Activated naive CD4-positive, alpha-beta T cell treated with anti-CD3 and anti-CD28 coated beads, Interleukin-2, amount 50 U/mL, for 24 hours (primary cell): ENCODE data around the gene CIBAR2.

Experiments used
- H3K27ac Mint-ChIP-seq: one replicate; pipeline ENCODE4 v1.8.0; 2021; ENCODE audit warnings: mild to moderate bottlenecking, mixed read lengths
- H3K27me3 Mint-ChIP-seq: one replicate; pipeline ENCODE4 v1.8.0; 2021; ENCODE audit warnings: mixed read lengths
- H3K36me3 Mint-ChIP-seq: one replicate; pipeline ENCODE4 v1.8.0; 2021; ENCODE audit warnings: mixed read lengths
- H3K4me1 Mint-ChIP-seq: one replicate; pipeline ENCODE4 v1.8.0; 2021; ENCODE audit warnings: mixed read lengths
- H3K4me3 Mint-ChIP-seq: one replicate; pipeline ENCODE4 v1.8.0; 2021; ENCODE audit warnings: mild to moderate bottlenecking, mixed read lengths
- H3K9me3 Mint-ChIP-seq: one replicate; pipeline ENCODE4 v1.8.0; 2021; ENCODE audit warnings: mixed read lengths

Gene CIBAR2

GRCh38 chr16:85137323-85138072, 25.2 kb upstream of the CIBAR2 start:
- Mint-ChIP-seq H3K27me3 (peaks cover 25% of the 10 kb centered on the region), H3K36me3 (no peaks in the 10 kb centered on the region), H3K4me1 (peaks cover 8% of the 10 kb centered on the region), H3K4me3 (peak overlapping the region; percentile 57), H3K9me3 (no peaks in the 10 kb centered on the region), H3K27ac (no peak overlapping the region)

- H3K4me1 Mint-ChIP-seq: peaks cover 8% of the 10 kb centered on the region
- H3K9me3 Mint-ChIP-seq: no peaks in the 10 kb centered on the region
- H3K36me3 Mint-ChIP-seq: no peaks in the 10 kb centered on the region
- H3K4me3 Mint-ChIP-seq: no peak overlapping the region
- H3K27me3 Mint-ChIP-seq: peaks cover 25% of the 10 kb centered on the region
- no peak overlapping the region for H3K27ac Mint-ChIP-seq
Measured at GRCh38 chr16:85136702-85137322, 24.5 kb upstream of the CIBAR2 start.

GRCh38 chr16:85136213-85136701, 24.0 kb upstream of the CIBAR2 start:
- H3K27ac Mint-ChIP-seq: no peak overlapping the region
- H3K4me3 Mint-ChIP-seq: no peak overlapping the region
- peaks cover 8% of the 10 kb centered on the region for H3K4me1 Mint-ChIP-seq
- peaks cover 25% of the 10 kb centered on the region for H3K27me3 Mint-ChIP-seq
- H3K36me3 Mint-ChIP-seq: no peaks in the 10 kb centered on the region
- H3K9me3 Mint-ChIP-seq: no peaks in the 10 kb centered on the region

GRCh38 chr16:85134789-85135142, 22.5 kb upstream of the CIBAR2 start:
- no peak overlapping the region for H3K4me3 Mint-ChIP-seq
- H3K9me3 Mint-ChIP-seq: no peaks in the 10 kb centered on the region
- H3K27me3 Mint-ChIP-seq: peaks cover 24% of the 10 kb centered on the region

GRCh38 chr16:85134076-85134788, 22.0 kb upstream of the CIBAR2 start:
- no peak overlapping the region for H3K4me3 Mint-ChIP-seq

More at GRCh38 chr16:85134789-85135142, 22.5 kb upstream of the CIBAR2 start:
- Mint-ChIP-seq H3K4me1 (peaks cover 8% of the 10 kb centered on the region), H3K27ac (no peak overlapping the region), H3K36me3 (no peaks in the 10 kb centered on the region)

GRCh38 chr16:85133290-85133599, 21.0 kb upstream of the CIBAR2 start:
- Mint-ChIP-seq H3K4me1 (peaks cover 6% of the 10 kb centered on the region), H3K27ac (no peak overlapping the region), H3K4me3 (no peak overlapping the region), H3K9me3 (no peaks in the 10 kb centered on the region), H3K36me3 (no peaks in the 10 kb centered on the region), H3K27me3 (peaks cover 10% of the 10 kb centered on the region)

More at GRCh38 chr16:85134076-85134788, 22.0 kb upstream of the CIBAR2 start:
- H3K27ac Mint-ChIP-seq: no peak overlapping the region
- H3K4me1 Mint-ChIP-seq: peaks cover 8% of the 10 kb centered on the region
- H3K36me3 Mint-ChIP-seq: no peaks in the 10 kb centered on the region
- H3K27me3 Mint-ChIP-seq: peaks cover 20% of the 10 kb centered on the region
- no peaks in the 10 kb centered on the region for H3K9me3 Mint-ChIP-seq

GRCh38 chr16:85132456-85133289, 20.4 kb upstream of the CIBAR2 start:
- Mint-ChIP-seq H3K27me3 (peaks cover 4% of the 10 kb centered on the region), H3K27ac (no peak overlapping the region), H3K4me1 (peaks cover under 1% of the 10 kb centered on the region), H3K4me3 (no peak overlapping the region), H3K36me3 (no peaks in the 10 kb centered on the region), H3K9me3 (no peaks in the 10 kb centered on the region)

- Mint-ChIP-seq H3K4me3 (no peak overlapping the region), H3K27me3 (no peaks in the 10 kb centered on the region), H3K4me1 (peaks cover 14% of the 10 kb centered on the region), H3K27ac (no peak overlapping the region), H3K9me3 (no peaks in the 10 kb centered on the region), H3K36me3 (no peaks in the 10 kb centered on the region)
Measured at GRCh38 chr16:85130705-85131028, 18.4 kb upstream of the CIBAR2 start.

GRCh38 chr16:85129876-85130704, 17.8 kb upstream of the CIBAR2 start:
- no peak overlapping the region for H3K4me3 Mint-ChIP-seq
- no peaks in the 10 kb centered on the region for H3K27me3 Mint-ChIP-seq
- no peaks in the 10 kb centered on the region for H3K36me3 Mint-ChIP-seq
- H3K27ac Mint-ChIP-seq: no peak overlapping the region
- H3K4me1 Mint-ChIP-seq: peaks cover 20% of the 10 kb centered on the region
- H3K9me3 Mint-ChIP-seq: no peaks in the 10 kb centered on the region

- no peaks in the 10 kb centered on the region for H3K36me3 Mint-ChIP-seq
- no peaks in the 10 kb centered on the region for H3K9me3 Mint-ChIP-seq
- H3K4me3 Mint-ChIP-seq: no peak overlapping the region
- no peaks in the 10 kb centered on the region for H3K27me3 Mint-ChIP-seq
- no peak overlapping the region for H3K27ac Mint-ChIP-seq
- peaks cover 25% of the 10 kb centered on the region for H3K4me1 Mint-ChIP-seq
Measured at GRCh38 chr16:85128079-85128837, 16.0 kb upstream of the CIBAR2 start.

- Mint-ChIP-seq H3K4me1 (peaks cover 25% of the 10 kb centered on the region), H3K27ac (no peak overlapping the region), H3K27me3 (no peaks in the 10 kb centered on the region), H3K9me3 (no peaks in the 10 kb centered on the region), H3K4me3 (no peak overlapping the region), H3K36me3 (no peaks in the 10 kb centered on the region)
Measured at GRCh38 chr16:85127379-85127723, 15.1 kb upstream of the CIBAR2 start.

- no peaks in the 10 kb centered on the region for H3K27me3 Mint-ChIP-seq
- H3K9me3 Mint-ChIP-seq: no peaks in the 10 kb centered on the region
- no peaks in the 10 kb centered on the region for H3K36me3 Mint-ChIP-seq
- no peak overlapping the region for H3K4me3 Mint-ChIP-seq
- H3K27ac Mint-ChIP-seq: peak overlapping the region; percentile 41
- H3K4me1 Mint-ChIP-seq: peaks cover 25% of the 10 kb centered on the region
Measured at GRCh38 chr16:85126705-85127378, 14.6 kb upstream of the CIBAR2 start.

- Mint-ChIP-seq H3K27me3 (no peaks in the 10 kb centered on the region), H3K36me3 (no peaks in the 10 kb centered on the region), H3K4me3 (no peak overlapping the region), H3K4me1 (peaks cover 25% of the 10 kb centered on the region), H3K27ac (no peak overlapping the region), H3K9me3 (no peaks in the 10 kb centered on the region)
Measured at GRCh38 chr16:85126394-85126704, 14.1 kb upstream of the CIBAR2 start.
